Gastrocnemius medialis (tissue), 4 donors: ENCODE data around the gene SGCD. TPM values are rescaled to one million over a fixed set of nuclear protein-coding genes. Genes with fewer than 3 reads are reported as not detected.
A peak's percentile ranks its signal among the peaks of the same experiment; 100 is the strongest.

Experiments used
- ATAC-seq, 2 donors: fragments of 150-250 bp; one replicate each; pipeline ENCODE4 v1.9.1; 2016
- DNase-seq, 2 donors: peaks; one replicate each; pipeline ENCODE4 v3.0.0-alpha.2; 2019
- H3K27ac ChIP-seq, 4 donors: fragments of 200-600 bp; sonication (generic); 1 replicate in 1 of 4; 2 replicates in 3 of 4; pipeline ENCODE4 v1.5.1; 2016 to 2018; ENCODE audit warnings: mild to moderate bottlenecking in 2 of 4, moderate library complexity in 1 of 4
- H3K27me3 ChIP-seq, 3 donors: fragments of 200-600 bp; sonication (generic) in 2 of 3; 1 replicate in 1 of 3; 2 replicates in 2 of 3; pipeline versions ENCODE4 v1.5.1 to v1.6.0; 2016 to 2019; ENCODE audit warnings: mild to moderate bottlenecking in 1 of 3, moderate library complexity in 1 of 3
- H3K36me3 ChIP-seq, 2 donors: fragments of 200-600 bp; sonication (generic) in 1 of 2; one replicate each; pipeline ENCODE4 v1.5.1; 2017 to 2018
- H3K4me1 ChIP-seq, 2 donors: fragments of 200-600 bp; sonication (generic) in 1 of 2; one replicate each; pipeline ENCODE4 v1.5.1; 2016 to 2017; ENCODE audit warnings: mild to moderate bottlenecking in 2 of 2
- H3K4me3 ChIP-seq, 4 donors: fragments of 200-600 bp; sonication (generic) in 3 of 4; 1 replicate in 1 of 4; 2 replicates in 3 of 4; pipeline ENCODE4 v1.5.1; 2016 to 2019; ENCODE audit warnings: mild to moderate bottlenecking in 2 of 4
- H3K9me3 ChIP-seq, 3 donors: fragments of 200-600 bp; sonication (generic) in 2 of 3; 1 replicate in 1 of 3; 2 replicates in 2 of 3; pipeline ENCODE4 v1.5.1; 2016 to 2019
- CTCF ChIP-seq, 5 experiments: fragments of 450-650 bp in 3 of 5; fragments of 200-600 bp in 2 of 5; sonication (generic) in 2 of 5; IDR thresholded peaks in 4 of 5; conservative IDR thresholded peaks in 1 of 5; 1 replicate in 4 of 5; 2 replicates in 1 of 5; pipeline ENCODE4 v1.5.1; 2016 to 2019; ENCODE audit warnings: antibody characterized with exemption in 5 of 5, mild to moderate bottlenecking in 3 of 5, moderate library complexity in 3 of 5
- POLR2A ChIP-seq, 2 donors: fragments of 450-650 bp; IDR thresholded peaks; one replicate each; pipeline ENCODE4 v1.6.1; 2017; ENCODE audit warnings: antibody characterized with exemption in 2 of 2, mild to moderate bottlenecking in 2 of 2, moderate library complexity in 2 of 2
- in situ Hi-C, 4 donors: fragments of 200-750 bp; cut with MboI; loops; one replicate each; pipeline versions ENCODE4 v1.15.0 to v1.8.0; 2017; ENCODE audit warnings: low sequenced_read_pairs in 4 of 4
- intact Hi-C: fragments of 100-400 bp; cut with DNase I; formaldehyde crosslinking; loops from one replicate; pipeline ENCODE4 v1.15.1; 2023; ENCODE audit warnings: low total_unique reads
- total RNA-seq, 4 donors: library from RNA; depleted of rRNA; stranded (reverse); fragments of >200 nt; gene quantifications; one replicate each; pipeline versions ENCODE4 v1.1.0 to v1.2.3, GENCODE V29; 2016

The SGCD gene
- total RNA-seq, 4 donors from 2014 or later: 8.2 to 53.5 (median 35.8) TPM

- in situ Hi-C loops: no loop called here
- H3K27me3 ChIP-seq: no peaks in the 10 kb centered on the region
- H3K9me3 ChIP-seq: no peaks in the 10 kb centered on the region
- DNase-seq: no peak
- no peaks in the 10 kb centered on the region for H3K36me3 ChIP-seq
- H3K4me3 ChIP-seq: no peak overlapping the region
- TF ChIP-seq POLR2A (IDR thresholded peaks at IDR 0.05) (no peak), CTCF (IDR thresholded peaks at IDR 0.05 in 4 of 5, conservative IDR thresholded peaks at IDR 0.05 in 1 of 5) (no peak)
- ATAC-seq: peak; percentile 32 to 53
- peak overlapping the region; percentile 34 to 47 (median 42) for H3K27ac ChIP-seq
- intact Hi-C loops: no loop called here
- H3K4me1 ChIP-seq: peaks cover 21 to 46% of the 10 kb centered on the region in 2 donors
These were observed 67.8 kb downstream of the SGCD start for GRCh38 chr5:156394642-156395305.

GRCh38 chr5:156395306-156395675, 68.3 kb downstream of the SGCD start:
- Histone ChIP-seq H3K4me1 (peaks cover 26 to 52% of the 10 kb centered on the region in 2 donors), H3K9me3 (no peaks in the 10 kb centered on the region), H3K36me3 (no peaks in the 10 kb centered on the region), H3K27me3 (no peaks in the 10 kb centered on the region), H3K4me3 (no peak overlapping the region), H3K27ac (peak overlapping the region; percentile 34 to 47 (median 42))
- no peak for DNase-seq
- intact Hi-C loops (no loop called here), in situ Hi-C loops (no loop called here)
- no peak for ATAC-seq
- TF ChIP-seq CTCF (IDR thresholded peaks at IDR 0.05 in 4 of 5, conservative IDR thresholded peaks at IDR 0.05 in 1 of 5) (no peak), POLR2A (IDR thresholded peaks at IDR 0.05) (no peak)

GRCh38 chr5:156396063-156396829, 69.3 kb downstream of the SGCD start:
- H3K9me3 ChIP-seq: no peaks in the 10 kb centered on the region
- no peak for DNase-seq
- H3K4me3 ChIP-seq: no peak overlapping the region
- H3K27ac ChIP-seq: peak overlapping the region in 2 of 4 donors; percentile 34 to 47
- TF ChIP-seq CTCF (IDR thresholded peaks at IDR 0.05 in 4 of 5, conservative IDR thresholded peaks at IDR 0.05 in 1 of 5) (no peak), POLR2A (IDR thresholded peaks at IDR 0.05) (no peak)
- in situ Hi-C loops: no loop called here
- H3K36me3 ChIP-seq: no peaks in the 10 kb centered on the region
- no peak for ATAC-seq
- H3K27me3 ChIP-seq: no peaks in the 10 kb centered on the region
- intact Hi-C loops: no loop called here
- peaks cover 26 to 54% of the 10 kb centered on the region in 2 donors for H3K4me1 ChIP-seq

GRCh38 chr5:156396830-156397081, 69.8 kb downstream of the SGCD start:
- no peaks in the 10 kb centered on the region for H3K9me3 ChIP-seq
- H3K4me1 ChIP-seq: peaks cover 26 to 51% of the 10 kb centered on the region in 2 donors
- no peak for DNase-seq
- H3K4me3 ChIP-seq: no peak overlapping the region
- in situ Hi-C loops (no loop called here), intact Hi-C loops (no loop called here)
- H3K36me3 ChIP-seq: no peaks in the 10 kb centered on the region
- H3K27ac ChIP-seq: peak overlapping the region in 1 of 4 donors; percentile 47
- TF ChIP-seq CTCF (IDR thresholded peaks at IDR 0.05 in 4 of 5, conservative IDR thresholded peaks at IDR 0.05 in 1 of 5) (no peak), POLR2A (IDR thresholded peaks at IDR 0.05) (no peak)
- no peaks in the 10 kb centered on the region for H3K27me3 ChIP-seq
- no peak for ATAC-seq
